Spleen (tissue), 7 donors: ENCODE data around the gene ACLY.

ENCODE experiments used
- POLR2A ChIP-seq, 3 donors: fragments of 450-650 bp; IDR thresholded peaks; one replicate each; pipeline ENCODE4 v1.5.1; 2017; ENCODE audit warnings: antibody characterized with exemption in 3 of 3, mild to moderate bottlenecking in 1 of 3
- POLR2AphosphoS5 ChIP-seq, 3 donors: sonication (generic); formaldehyde crosslinking; IDR thresholded peaks; one replicate each; pipeline ENCODE4 v1.5.1; 2017; ENCODE audit warnings: antibody characterized with exemption in 3 of 3
- TF ChIP-seq, protein P1 (sequence below), 11 experiments: fragments of 200-600 bp in 7 of 11; fragments of 450-650 bp in 4 of 11; sonication (generic) in 4 of 11; IDR thresholded peaks in 8 of 11; conservative IDR thresholded peaks in 3 of 11; 1 replicate in 7 of 11; 2 replicates in 4 of 11; pipeline versions ENCODE4 v1.4.0 to v1.8.0; 2016 to 2021; ENCODE audit warnings: antibody characterized with exemption in 11 of 11, inconsistent platforms in 4 of 11, mild to moderate bottlenecking in 1 of 11
- donor health status: DM: no; HTN: no; CAD: no; lungs with moderate emphysema.
- donor health status: DM: no; HTN: no; CAD: no.
- donor health status: DM: no; HTN: no; CAD: no.

- TF ChIP-seq, protein P1, sequence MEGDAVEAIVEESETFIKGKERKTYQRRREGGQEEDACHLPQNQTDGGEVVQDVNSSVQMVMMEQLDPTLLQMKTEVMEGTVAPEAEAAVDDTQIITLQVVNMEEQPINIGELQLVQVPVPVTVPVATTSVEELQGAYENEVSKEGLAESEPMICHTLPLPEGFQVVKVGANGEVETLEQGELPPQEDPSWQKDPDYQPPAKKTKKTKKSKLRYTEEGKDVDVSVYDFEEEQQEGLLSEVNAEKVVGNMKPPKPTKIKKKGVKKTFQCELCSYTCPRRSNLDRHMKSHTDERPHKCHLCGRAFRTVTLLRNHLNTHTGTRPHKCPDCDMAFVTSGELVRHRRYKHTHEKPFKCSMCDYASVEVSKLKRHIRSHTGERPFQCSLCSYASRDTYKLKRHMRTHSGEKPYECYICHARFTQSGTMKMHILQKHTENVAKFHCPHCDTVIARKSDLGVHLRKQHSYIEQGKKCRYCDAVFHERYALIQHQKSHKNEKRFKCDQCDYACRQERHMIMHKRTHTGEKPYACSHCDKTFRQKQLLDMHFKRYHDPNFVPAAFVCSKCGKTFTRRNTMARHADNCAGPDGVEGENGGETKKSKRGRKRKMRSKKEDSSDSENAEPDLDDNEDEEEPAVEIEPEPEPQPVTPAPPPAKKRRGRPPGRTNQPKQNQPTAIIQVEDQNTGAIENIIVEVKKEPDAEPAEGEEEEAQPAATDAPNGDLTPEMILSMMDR (IDR thresholded peaks at IDR 0.05 in 8 of 11, conservative IDR thresholded peaks at IDR 0.05 in 3 of 11), result no peak
- no peak for TF ChIP-seq POLR2A (IDR thresholded peaks at IDR 0.05)
- TF ChIP-seq POLR2AphosphoS5 (IDR thresholded peaks at IDR 0.05), result no peak
These were observed 48.7 kb downstream of the ACLY start for GRCh38 chr17:41870097-41870496.
